DMS79 (cell line): ENCODE measurements around the gene ZNF771.

Experiments
- DNase-seq: peaks from one replicate; lab custom pipeline; 2025; lab: John Stamatoyannopoulos, UW

The ZNF771 gene

DNA sequence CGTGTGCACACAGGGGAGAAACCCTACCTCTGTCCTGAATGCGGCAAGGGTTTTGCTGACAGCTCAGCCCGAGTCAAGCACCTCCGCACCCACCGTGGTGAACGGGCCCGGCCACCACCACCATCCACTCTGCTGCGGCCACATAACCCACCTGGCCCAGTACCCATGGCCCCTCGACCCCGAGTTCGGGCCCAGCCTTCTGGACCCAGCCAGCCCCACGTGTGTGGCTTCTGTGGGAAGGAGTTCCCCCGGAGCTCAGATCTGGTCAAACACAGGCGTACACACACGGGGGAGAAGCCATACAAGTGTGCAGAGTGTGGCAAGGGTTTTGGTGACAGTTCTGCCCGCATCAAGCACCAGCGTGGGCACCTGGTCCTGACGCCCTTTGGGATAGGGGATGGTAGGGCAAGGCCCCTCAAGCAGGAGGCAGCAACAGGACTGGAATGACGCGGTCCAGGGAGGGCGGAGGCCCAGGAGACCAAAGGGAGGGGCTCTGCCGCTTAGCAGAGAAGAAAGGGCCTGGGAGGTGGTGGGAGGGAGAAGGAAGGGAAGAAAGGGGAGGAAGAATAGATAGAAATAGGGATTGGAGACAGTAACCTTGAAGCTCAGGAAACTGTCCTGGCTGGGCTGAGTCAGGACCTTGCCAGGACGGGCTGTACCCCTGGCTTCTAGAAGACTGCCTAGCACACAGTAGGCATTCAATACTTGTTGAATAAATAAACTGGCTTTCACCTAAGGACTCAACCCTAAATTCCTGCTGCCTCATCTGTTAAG lies 8.6 kb upstream of the ZNF771 start:
- DNase-seq, result no peak

DNA sequence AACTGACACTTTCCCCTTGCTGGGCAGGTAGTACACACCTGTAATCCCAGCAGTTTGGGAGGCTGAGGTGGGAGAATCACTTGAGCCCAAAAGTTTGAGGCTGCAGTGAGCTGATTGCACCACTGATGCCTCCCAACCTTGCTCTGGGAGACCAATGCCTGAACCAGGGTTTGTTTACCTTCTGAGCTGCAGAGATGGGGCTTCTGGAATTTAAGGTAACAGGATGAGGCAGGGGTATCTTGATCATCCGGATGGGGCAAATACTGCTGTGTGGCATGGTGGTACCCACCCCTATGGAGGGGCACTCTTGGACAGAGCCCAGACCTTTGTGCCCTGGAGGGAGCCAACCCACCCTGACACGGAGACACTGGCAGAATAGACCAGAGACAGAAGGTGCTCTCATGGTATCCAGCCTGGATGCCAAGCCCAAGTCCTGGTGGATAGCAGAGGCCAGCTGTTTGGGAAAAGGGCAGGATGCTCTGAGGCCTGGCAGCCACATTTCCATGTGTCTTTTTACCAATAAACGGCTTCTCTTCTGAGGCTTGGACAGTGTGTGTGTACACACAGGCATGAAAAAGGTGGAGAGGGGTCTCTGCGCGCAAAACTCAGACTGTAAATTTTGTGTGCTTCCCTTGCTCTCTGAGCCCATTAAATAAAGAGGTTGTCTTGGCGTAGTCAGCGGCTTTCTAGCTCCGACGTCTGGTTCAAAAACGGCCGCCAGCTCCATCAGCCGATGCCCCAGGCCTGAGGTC lies 7.8 kb upstream of the ZNF771 start:
- DNase-seq, result no peak

DNA sequence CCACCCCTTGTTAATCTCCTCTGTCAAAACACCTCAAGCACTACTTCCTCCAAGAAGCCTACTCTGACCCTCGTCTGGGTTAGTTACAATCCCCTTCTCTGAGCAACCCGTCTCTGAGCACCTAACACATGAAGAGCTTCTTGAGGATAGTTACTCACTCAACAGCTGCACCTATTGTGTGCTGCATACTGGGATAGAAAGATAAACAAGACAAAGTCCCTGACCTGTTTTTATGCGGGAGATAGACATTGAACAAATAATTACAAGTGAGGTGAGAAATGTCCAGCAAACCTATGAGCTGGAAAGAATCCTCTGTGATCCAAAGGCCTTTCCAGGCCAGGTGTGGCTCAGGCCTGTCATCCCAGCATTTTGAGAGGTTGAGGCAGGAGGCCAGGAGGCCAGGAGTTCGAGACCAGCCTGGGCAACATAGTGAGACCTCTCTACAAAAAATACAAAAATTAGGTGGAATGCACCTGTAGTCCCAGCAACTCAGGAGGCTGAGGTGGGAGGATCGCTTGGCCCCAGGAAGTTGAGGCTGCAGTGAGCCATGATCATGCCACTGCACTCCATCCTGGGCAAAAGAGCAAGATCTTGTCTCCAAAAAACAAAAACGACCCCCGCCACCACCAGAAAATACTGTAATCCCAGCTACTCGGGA lies 5.5 kb upstream of the ZNF771 start:
- no peak for DNase-seq

DNA sequence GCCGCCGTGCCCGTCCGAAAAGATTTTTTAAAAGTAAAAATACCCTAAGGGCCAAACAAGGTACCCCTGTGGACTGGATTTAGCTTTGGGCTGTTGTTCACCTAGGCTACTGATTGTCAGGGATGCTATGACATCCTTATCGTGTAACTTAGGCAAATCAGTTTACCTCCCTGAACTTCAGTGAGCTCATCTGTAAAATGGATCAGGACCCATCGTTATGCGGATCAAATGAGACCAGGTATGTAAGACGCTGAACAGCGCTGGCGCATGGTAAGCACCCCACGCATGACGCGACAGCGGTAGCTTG lies 658 bp upstream of the ZNF771 start:
- no peak for DNase-seq

DNA sequence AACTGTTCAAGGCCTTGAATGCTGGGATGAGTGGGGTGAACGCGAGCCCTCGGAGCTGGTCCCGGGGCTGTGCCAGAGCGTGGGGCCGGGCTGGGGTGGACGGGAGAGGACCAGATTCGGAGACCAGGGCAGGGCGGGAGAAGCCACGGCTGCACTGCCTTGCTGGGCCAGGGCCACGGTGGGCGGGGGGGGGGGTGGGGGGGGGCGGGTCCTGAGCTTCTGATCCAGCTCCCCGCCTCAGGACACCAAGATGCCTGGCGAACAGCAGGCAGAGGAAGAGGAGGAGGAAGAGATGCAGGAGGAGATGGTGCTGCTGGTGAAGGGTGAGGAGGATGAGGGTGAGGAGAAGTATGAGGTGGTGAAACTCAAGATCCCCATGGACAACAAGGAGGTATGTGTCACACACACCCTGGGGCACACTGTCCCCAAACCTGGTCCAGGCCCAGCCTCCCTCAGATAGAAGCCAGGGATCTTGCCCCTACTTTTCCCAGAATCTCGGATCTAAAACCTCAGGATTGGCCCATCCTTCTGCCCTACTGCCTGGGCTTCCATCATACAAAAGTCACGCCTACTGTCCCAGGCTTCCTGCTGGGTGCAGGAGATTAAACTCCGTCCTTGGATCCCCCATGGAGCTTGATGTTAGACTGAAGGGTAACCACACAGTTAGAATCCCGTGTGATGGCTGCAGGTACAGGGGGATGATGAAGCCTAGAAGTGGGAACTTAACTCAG lies 563 bp downstream of the ZNF771 start:
- DNase-seq, result no peak

DNA sequence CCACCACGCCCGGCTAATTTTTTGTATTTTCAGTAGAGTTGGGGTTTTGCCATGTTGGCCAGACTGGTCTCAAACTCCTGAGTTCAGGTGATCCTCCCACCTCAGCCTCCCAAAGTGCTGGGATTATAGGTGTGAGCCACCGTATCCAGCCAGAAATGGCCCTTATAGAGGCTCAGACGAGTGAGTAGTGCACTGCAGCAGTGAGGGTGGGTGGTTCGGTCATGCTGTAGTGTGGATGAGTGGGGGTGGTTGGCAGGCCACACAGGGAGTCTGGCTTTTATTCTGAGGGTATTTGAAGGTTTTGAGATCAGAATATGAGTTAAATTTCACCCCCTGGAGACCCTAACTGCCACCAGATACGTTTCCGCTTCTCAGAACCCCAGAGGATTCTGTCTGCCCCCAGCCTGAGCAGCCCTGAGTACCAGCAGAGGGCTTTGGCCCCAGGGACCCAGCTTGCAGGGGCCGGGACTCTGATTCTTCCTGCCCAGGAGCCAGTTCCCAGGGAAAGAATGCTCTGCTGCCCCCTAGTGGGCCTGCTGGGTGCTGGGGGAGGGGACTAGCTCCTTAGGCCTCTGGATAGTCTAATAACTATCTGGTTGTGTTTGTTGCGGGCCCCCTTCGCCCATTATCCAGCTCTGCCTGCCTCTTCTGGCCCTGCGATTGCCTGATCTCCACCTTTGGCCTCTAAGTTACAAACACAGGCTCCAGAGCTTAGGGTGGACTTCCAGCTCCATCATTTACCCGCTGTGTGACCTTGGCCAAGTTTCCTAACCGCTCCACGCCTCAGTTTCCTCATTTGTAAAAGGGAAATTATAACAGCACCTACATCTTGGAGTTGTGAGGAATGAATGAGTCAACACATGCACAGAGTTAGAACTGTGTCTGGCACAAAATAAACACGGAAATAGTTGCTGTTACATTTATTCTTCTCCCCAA lies 2.0 kb downstream of the ZNF771 start:
- peak; percentile 60 for DNase-seq

DNA sequence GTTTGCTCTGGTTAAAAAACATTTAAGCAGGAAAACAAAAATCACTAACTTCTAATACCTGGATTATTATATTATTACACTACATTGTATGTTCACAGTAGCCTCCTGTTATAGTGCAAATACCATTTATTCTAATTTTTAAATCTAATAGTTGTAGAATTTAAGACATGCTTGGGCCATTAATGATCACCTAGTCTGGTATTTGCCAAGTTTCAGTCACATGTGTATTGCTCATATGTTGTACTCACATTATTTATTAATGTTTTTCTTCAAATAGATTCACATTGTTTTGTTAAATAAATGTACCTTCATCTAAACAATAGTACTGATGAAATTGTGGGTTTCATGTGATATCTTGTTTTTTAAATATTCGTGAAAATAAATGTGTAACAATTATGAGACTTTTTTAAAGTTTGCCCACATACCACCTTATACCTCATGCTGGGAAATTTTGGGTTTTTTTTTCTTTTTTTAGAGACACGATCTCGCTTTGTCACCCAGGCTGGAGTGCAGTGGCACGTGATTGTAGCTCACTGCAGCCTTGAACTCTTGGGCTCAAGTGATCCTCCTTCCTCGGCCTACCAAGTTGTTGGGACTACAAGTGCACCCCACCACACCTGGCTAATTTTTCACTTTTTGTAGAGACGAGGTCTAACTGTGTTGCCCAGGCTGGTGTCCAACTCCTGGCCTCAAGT lies 5.9 kb downstream of the ZNF771 start:
- no peak for DNase-seq

DNA sequence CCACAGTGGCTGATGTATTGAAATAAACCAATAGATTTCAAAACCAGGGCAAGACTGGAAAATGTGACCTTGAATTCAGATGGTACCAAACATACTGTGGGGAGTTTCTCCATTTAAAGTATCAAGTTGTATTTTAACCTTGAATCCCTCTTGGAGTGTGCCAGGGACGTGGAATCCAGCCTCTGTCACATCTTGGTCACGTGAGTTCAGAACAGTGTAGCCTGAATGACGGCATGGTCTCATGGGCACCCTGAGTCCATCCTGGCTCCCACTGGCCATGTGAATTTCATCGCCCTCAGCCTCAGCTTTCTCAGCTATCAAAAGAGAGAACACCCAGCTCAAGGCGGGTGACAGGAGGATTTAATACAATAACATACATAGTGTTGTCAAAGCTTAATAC lies 6.8 kb downstream of the ZNF771 start:
- no peak for DNase-seq

DNA sequence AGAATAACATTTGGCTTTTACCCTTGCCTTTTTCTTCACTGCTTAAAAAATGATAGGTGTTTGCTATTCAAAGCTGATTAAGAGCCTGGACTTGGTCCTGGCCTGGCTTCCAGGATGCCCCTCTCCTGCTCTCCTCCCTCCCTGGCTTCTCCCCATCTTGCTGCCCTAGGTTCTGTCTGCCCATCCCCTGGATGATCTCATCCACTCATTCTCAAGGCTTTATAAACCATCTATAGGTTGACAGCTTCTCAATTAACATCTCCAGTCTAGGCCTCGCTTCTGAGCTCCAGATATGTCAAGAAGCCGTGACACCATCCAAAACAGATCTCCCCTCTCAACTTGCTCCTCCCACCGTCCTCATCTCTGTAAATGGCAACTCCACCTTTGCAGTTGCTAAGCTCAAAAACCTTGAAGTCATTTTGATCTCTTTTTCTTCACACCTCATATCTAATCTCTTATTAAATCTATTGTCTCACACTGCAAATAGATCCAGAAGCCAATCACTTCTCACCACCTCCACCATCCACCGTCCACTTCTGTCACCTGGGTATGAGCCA lies 8.7 kb downstream of the ZNF771 start:
- DNase-seq, result no peak

DNA sequence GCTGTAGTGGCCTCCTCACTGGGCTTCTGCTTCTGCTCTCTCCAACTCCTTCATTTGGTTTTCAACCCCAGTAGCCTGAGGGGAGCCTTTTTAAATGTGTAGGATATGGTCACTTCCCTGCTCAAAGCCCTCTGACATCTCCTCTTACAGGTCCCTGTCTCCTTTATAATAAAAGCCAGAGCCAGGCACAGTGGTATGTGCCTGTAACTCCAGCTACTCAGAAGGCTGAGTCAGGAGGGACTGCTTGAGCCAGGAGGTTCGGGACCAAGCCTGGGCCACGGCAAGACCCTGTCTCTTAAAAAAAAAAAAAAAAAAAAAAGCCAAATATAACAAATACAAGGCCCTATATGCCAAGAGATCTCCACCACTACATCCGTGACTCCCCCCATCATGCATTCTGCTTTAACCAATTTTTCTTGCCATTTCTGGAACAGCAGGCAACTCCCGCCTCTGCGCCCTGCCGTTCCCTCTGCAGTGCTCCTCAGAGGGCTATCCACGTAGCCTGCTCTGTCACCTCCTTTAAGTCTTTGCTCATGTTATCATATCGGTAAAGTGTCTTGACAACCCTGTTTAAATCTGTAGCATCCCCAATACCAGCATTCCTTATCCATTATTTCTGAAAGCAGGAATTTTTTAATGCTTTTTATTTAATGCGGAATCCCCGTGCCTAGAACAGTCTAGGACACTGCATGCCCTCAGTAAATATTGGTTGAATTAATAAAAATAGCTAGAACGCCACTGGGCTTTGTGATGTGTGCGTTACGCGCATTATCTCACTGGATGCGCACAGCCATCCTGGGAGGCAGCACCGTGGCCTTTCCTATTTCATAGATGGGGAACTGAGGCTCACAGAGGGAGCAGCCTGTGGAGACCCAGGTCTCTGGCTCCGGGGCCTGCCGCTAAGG lies 9.5 kb downstream of the ZNF771 start:
- DNase-seq, result no peak

DNA sequence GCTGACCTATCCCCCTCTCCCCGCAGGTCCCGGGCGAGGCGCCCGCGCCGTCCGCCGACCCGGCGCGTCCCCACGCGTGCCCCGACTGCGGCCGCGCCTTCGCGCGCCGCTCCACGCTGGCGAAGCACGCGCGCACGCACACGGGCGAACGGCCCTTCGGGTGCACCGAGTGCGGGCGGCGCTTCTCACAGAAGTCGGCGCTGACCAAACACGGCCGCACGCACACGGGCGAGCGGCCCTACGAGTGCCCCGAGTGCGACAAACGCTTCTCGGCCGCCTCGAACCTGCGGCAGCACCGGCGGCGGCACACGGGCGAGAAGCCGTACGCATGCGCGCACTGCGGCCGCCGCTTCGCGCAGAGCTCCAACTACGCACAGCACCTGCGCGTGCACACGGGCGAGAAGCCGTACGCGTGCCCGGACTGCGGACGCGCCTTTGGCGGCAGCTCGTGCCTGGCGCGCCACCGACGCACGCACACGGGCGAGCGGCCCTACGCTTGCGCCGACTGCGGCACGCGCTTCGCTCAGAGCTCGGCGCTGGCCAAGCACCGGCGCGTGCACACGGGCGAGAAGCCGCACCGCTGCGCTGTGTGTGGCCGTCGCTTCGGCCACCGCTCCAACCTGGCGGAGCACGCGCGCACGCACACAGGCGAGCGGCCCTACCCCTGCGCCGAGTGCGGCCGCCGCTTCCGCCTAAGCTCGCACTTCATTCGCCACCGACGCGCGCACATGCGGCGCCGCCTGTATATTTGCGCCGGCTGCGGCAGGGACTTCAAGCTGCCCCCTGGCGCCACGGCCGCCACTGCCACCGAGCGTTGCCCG lies 10.3 kb downstream of the ZNF771 start:
- peak; percentile 68 for DNase-seq

DNA sequence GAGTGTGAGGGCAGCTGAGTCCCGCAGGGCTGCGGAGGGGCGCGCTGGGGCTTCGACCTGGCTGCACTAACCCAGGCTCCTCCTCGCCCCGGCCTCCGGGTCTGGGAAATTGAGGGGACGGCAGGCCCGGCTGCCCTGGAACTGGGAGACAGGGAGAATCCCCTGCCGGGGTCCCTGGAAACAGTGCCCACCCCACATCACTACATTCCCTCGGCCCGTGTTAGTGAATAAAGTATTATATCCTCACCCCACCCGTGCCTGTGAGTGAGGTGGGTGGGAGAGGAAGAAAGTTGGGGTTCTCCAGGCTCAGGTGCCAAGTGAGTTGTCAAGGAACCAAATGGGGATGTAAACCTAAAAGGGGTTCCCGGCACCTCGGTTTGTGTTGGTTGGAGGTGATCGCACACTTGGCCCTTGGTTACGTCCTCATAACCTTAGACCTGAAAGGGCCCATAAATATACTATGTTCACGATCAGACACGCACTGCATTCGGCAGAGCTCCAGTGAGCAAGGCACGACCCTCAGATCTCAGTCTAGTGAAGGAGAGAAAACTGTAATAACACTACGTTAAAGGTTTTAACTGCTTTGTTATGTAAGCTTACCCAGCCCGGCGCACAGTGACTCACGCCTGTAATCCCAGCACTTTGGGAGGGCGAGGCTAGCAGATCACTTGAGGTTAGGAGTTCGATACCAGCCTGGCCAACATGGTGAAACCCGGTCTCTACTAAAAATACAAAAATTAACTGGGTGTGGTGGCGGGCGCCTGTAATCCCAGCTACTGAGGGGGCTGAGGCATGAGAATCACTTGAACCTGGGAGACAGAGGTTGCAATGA lies 11.2 kb downstream of the ZNF771 start:
- DNase-seq, result no peak

DNA sequence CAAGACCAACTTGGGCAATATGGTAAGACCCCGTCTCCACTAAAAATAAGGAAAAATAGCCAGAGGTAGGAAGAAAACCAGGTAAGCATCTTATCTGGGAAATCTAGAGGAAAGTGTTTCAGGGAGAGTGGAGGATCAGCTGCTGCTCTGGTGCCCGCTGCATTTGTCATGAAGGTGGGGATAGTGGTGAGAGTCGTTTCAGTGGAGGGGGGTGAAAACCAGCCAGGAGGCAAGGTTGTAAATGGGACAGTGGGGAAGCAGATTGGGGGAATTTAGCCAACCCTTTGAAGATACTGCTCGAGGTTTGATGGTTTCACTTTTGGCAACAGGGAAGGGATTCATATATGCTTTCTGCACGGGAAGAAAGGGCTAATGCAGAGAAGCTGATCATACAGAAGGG lies 13.6 kb downstream of the ZNF771 start:
- no peak for DNase-seq

DNA sequence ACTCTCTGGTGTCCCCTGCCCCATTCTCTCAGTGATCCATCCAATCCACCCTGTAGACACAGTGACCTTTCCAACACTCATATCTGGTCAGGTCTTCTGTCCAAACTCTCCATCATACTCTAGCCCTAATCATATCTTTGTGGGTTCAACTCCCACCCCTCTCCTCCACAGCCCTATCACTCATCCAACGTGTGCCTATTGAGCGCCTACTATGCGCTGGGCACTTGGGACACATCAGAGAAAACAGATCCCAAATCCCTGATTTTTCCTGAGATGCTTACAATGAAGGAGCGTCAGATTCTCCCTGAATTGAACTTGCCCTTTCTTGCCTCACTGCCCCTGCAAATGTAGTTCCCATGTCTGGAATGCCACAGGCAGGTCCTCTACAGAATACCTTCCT lies 20.6 kb downstream of the ZNF771 start:
- DNase-seq, result no peak

DNA sequence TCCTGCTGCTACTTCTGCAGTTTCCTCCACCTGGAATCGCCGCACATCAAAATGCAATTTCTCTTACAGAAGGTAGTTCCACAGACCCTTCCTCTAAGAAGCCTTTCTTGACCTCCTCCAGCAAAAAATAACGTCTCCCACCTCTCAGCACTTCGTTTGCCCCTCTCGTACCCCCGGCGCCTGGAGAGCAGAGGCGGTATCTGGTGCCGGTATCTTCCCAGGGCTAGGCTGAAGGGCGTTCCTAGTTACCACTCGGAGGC lies 21.9 kb downstream of the ZNF771 start:
- no peak for DNase-seq

DNA sequence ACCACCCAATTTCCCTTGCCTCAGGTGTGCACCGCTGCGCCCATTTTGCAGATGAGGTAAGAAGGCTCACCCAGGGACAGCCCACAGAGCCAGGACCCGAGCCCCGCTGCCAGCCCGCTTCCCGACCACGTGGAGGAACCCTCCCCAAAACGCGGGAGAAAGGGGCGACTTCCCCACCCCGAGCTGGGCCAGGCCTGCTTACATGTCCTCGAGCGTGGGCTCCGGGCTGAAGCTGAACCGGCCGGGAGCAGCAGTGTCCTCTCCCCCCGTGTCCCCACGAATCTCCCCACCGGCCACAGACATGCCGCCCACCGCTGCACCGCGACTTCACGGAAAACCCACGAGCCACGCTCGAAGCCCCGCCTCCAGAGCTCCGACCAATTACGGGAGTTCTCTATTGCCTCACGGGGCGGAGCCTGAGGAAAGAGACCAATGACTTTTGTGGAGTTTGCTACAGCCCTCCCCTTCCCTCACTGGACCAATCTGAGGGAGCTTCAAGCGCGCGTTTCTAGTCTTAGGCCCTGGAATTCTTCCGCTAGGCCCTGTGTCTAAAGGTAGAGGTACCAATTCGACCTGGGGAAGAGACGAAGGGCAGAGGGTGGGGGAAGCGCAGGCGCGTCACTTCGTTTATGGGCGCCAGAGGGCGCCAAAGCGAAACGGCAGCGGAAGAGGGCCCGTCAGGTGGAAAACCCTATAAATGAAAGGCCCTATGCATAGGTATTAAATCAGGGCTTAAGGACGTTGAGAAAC lies 22.4 kb downstream of the ZNF771 start, which contains the start of gene DCTPP1:
Gene DCTPP1 (minus strand): TSS at position 353 of the 750 bp plus-strand sequence. CDS start 50 bp downstream, at position 303.
- DNase-seq, result peak; percentile 99

DNA sequence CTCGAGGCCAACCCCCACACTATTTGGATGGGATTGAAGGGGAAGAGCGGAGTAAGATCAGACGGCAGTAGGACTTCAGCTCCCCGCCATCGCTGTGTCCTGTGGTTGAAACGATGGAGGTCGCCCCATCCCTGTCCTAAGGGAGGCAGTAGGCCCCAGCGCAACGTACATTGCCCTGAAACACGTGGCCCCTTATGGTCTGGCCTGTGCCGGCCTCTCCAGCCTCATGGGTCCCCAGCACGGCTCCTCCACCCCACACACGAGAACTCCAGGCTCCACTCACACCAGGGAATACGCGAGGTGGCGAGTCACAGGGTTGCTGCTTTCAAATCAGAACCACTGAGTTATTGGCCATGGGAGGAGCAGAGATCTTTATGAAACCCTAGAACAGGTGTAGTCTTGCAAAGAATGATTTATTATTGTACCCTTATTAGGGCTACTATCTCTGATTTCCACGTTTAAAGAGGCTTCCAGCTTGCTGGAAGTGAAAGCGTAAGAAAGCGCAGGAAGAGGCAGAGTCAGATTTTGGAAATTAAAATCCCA lies 23.1 kb downstream of the ZNF771 start:
- DNase-seq, result no peak
